WI38 (cell line): ENCODE data around the gene SIM1.

Experiments
- H3K4me3 ChIP-seq: 2 replicates; pipeline ENCODE4 v1.5.1; 2011; ENCODE audit warnings: low read depth, mild to moderate bottlenecking, control low read depth, low read length
- TF ChIP-seq, protein P1 (sequence below): IDR thresholded peaks from 2 replicates; pipeline ENCODE4 v1.5.1; 2012; ENCODE audit warnings: low read depth, mild to moderate bottlenecking, control low read depth, low read length

The SIM1 gene

DNA sequence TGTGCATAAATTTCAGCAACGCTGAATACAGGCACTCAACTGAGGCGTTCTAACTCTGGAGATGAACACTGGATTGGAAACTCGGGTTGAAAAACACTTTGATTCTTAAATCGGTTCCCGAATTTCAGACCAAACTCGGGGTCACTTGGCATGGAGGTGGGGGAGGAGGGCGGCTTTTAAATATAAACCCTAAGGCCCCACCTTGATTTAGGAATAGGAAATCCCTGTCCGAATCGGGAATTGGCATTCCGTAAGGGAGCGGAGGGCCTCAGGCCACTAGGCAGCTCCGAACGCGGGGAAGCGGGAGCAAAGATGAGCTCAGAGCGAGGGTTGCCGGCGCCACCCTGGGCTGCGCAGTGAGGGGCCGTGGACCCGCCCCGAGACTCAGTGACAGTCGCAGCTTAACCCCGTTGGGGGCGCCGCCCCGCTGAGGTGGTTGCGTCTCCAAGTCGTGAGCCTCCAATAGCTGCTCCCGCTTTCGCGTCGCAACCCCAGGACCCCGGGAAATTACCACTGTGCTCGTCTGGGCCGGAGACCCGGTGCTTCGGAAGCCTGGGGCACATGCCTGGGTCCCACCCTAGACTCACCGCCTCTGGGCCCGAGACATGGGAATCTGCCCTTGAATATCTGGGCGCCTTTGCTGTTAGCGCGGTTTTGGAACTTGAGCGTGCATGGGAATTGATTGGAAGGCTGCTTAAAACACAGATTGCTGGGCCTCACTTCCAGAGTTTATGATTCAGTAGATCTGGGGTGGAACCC is 4.6 kb upstream of the SIM1 start:
- TF ChIP-seq, protein P1, sequence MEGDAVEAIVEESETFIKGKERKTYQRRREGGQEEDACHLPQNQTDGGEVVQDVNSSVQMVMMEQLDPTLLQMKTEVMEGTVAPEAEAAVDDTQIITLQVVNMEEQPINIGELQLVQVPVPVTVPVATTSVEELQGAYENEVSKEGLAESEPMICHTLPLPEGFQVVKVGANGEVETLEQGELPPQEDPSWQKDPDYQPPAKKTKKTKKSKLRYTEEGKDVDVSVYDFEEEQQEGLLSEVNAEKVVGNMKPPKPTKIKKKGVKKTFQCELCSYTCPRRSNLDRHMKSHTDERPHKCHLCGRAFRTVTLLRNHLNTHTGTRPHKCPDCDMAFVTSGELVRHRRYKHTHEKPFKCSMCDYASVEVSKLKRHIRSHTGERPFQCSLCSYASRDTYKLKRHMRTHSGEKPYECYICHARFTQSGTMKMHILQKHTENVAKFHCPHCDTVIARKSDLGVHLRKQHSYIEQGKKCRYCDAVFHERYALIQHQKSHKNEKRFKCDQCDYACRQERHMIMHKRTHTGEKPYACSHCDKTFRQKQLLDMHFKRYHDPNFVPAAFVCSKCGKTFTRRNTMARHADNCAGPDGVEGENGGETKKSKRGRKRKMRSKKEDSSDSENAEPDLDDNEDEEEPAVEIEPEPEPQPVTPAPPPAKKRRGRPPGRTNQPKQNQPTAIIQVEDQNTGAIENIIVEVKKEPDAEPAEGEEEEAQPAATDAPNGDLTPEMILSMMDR = no peak
- H3K4me3 ChIP-seq = no peak overlapping the region

DNA sequence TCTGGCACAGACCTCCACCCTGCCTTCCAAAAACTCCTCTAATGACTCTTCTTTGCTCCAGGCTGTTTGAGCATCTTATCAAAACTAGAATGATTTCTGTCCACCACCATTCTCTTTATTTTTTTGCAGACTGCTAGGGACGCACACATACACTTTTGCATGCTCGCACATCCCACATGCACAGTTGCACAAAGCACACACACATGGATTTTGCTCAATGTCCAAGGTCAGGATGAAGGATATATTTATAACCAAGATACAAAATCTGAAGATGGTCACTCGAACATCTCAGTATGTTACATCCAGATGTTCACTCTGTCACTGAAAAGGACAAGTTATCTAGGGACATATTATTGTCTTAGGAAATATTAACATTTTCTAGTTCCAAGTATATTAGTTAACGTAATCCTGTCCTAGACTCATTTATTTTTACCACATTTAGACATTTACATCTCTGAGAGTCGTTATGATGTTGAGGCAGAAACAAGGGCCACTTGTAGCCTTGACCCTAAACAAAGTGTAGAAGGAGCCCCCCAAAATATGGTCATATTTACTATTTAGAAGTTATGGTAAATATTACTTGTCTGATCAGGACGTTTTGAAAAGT is 3.4 kb upstream of the SIM1 start:
- no peak overlapping the region for H3K4me3 ChIP-seq
- TF ChIP-seq, protein P1 = no peak

DNA sequence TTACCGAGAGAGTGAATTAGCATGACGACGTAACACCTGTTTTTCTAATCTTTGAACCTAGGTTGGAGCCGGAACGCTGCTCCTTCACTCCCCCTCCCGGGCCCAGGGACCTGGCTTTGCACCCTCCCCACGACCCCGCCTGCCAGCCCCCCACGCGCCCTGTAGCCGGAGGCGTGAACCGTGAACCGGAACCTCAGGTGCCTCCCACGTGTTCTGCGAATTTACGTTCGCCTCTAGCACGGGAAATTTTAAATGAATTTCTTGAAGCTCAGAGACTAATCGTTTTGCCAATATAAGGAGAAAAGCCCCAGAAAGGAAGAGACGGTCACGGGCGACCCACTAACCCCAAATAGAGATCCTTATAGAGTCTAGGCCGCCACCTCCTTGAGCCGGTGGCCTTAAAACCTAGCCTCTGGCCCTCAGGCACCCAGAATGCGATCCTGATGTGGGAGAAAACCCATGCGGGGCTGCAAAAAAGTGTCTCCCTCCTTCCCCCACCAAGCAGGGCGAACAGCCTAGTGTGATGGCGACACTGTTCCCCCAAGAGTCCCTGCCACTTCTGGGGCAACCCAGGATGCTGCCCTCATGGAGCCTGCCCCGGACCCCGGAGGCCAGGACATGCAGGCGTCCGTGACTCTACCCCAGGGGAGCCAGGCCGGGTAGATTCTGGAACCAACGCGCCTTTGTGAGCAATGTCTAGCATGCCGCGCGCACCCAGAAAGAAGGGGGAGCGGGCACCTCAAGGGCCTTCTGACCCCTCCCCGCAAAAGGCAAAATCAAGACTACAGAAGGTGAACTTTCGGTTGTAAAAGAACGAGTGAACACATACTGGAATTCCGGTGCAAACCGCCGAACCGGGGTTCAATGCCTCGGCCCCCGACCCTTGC is 2.7 kb upstream of the SIM1 start:
- H3K4me3 ChIP-seq = no peak overlapping the region
- TF ChIP-seq, protein P1 = no peak

DNA sequence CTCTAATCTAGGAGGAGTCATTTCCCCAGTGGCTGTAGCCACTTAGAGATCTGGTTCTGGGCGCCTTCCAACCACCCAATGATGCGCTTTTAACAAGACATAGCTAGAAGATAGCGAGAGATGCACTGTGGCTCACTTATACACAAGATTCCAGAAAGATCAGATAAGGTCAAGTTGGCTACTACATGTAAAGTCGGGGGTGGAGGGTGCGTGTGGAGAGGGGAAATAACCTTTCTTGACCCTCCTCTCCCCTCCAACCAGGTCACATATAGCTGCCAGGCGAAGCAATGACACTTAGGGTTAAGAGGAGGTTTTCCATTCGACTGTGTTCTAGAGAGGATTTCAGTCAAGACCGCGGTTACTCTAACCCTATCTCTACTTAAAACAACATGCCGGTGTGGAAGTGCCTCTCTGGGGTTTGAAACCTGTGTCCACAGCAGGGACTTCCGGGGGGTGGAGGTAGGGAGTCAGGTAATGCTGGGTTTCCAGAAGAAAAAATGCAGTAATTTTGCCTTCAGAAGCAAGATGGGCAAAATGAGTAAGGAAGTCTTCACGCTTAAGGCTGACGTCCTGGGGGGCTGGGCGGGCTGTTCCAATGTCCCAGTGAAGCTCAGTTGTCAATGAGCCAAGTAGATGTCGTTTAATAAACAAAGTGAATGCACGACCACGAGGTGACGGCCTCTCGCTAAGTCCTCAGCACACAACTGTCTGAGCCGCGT is 1.8 kb upstream of the SIM1 start:
- H3K4me3 ChIP-seq = no peak overlapping the region
- TF ChIP-seq, protein P1 = no peak

DNA sequence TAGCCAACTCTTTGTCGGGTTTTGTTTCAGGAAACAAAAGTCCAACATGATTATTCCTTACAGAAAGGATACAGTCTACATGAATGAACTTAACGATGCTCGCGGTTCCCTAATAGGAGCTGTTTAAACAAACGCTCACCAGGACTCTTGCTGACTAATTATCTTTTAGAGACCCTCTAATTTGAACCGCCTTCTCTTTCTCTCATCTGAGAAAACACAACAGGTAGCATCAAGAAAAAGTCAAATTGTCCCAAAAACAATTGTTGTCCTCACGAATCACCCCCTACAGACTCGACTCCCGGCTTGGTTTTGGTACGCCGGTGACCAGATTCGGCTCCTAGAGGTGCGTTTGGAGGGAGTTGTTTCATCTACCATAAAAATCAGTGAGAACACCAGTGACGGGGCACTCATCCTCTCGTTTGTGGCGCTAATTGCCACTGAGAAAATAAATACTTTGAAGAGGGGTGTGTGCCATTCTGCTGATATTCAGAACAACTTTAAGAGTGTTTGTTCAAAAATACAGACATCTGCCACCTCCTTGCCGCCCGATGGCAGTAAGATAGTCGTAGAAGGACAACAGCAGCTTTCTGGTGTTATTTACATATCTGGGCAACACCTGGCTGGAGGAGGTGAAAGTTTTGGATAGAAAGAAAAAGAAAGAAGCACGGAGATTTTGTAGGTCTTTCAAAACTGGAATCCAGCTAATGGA is 1.1 kb upstream of the SIM1 start:
- TF ChIP-seq, protein P1 = no peak
- H3K4me3 ChIP-seq = no peak overlapping the region

DNA sequence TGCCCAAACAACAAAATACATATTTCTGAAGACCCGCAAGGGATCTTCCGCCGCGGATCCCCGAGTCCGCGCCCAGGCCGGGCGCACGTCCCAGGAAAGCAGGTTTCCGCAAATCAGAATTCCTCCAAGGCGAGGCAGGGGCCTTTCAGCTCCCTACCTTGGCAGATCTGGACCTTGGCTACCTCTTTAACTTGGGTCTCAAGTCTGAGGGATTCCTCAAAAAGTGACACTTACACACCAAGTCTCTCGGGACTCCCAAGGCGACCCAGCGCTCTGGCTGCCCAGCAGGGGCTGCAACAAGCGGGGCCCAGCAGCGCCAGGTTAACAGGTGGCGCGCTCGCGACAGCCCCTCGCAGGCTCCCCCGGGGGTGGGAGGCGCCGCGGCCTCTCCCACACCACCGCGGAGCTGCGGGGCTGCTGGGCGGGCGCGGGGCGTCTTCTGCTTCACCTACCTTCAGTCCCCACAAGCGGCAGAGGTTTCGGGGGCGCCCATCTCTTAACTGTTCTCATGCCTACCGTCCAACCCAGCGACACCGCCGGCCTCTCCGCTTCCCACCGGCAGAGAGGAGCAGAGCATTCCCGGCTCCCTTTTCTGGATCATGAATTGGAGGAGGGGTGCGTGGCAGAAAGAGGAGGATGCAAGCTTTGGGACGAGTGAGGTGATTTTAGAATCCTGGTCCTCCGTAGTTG is 414 bp downstream of the SIM1 start:
- peak overlapping the region; percentile 58 for H3K4me3 ChIP-seq
- TF ChIP-seq, protein P1 = no peak
